SIG-M5 treated with dmso at 0.1 percent for 504 hours (cell line): ENCODE measurements around the gene PSTPIP1.
A peak's percentile ranks its signal among the peaks of the same experiment; 100 is the strongest.

Experiments
- DNase-seq: peaks from one replicate; lab custom pipeline; 2025; ENCODE audit not compliant: unreplicated experiment; lab: John Stamatoyannopoulos, UW

Gene PSTPIP1

DNA sequence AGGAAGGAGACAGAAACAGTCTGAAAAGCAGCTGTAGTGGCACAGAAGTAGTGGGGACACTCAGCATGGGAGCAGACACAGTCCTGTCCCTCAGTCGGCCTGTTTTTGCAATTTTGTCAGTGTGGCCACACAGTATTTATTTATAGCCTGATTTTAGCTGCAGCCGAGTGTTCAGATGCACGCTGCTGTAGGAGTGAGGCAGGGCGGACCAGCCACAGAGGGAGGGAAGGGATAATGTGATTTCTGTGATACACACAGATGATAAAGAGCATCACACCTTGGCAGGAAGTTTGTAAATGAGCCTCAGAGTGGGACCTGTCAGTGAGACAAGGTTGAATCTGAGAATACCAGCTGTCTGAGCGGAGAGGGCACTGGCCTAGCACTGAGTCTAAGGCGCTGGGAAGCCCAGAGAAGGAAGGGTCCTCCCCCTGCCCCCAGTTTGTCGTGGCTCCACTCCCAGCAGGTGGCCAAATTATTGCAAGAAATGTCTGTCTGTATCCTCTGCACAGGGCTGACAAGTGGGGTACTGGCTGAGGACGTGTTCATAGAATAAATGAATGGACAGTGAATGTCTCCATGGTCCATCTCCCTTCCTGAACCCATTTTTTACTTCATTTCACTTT is 3.8 kb downstream of the PSTPIP1 start:
- no peak for DNase-seq

GRCh38 chr15:76999996-77000395 is 5.1 kb downstream of the PSTPIP1 start:
- DNase-seq: no peak

DNA sequence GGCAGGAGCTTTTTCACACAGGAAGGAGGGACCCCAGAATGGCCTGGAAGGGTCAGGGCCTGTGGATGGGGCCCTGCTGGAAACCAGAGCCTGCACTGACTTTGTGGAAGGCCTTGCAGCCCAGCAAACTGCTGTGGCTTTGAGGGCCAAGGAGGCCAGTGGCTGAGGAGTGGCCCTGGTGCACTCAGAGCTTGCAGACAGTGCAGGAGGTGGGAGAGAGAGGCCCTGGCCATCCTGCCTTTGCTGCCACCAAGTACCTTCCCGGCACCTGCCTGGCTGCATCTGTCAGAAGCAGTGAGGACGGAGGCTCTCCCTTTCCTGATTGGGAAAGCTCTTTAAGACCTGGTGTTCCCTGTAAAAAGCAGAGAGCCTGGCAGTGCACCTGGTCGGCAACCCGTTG is 6.4 kb downstream of the PSTPIP1 start:
- no peak for DNase-seq

- DNase-seq: no peak
Observed at GRCh38 chr15:77001966-77002365, 7.0 kb downstream of the PSTPIP1 start.

DNA sequence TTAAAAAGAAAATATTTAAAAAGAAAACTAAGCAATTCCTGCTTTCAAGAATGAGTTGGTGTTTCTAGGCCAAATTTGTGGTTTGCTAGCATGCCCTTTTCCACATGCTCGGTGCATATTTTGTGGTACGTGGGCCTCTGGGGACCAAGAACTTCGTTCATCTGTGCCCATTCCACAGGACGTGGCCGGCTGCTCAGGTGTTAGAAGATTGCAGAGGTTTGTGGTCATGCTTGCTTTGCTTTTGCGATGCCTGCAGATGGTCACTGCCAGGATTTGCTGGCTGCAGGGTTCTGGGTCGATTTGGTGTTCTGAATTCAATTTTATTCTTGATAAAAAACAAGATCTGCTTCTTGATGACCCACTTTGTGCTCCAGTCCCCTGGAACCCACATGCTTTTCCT is 7.5 kb downstream of the PSTPIP1 start:
- no peak for DNase-seq

GRCh38 chr15:77002954-77003912 is 8.3 kb downstream of the PSTPIP1 start:
- peak; percentile 94 for DNase-seq

DNA sequence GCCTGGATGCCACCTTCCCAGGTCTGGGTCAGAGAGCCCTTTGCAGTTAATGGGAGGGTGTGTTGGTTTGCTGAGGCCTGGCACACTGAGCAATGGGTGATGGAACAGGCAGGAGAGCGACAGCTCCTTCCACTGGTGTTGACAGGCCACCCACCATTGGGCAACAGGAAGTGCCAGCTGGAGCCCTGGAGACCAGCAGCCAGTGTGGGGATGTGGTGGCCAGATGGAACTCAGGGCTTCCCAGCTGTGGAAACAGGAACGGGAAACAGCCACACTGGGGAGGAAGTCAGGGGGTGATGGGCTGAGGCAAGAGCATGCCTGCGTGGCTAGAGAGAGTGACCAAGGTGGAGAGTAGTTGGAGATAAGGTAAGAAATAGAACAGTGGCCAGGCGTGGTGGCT is 9.3 kb downstream of the PSTPIP1 start:
- peak; percentile 84 for DNase-seq

- no peak for DNase-seq
Observed at GRCh38 chr15:77009176-77009575, 14.2 kb downstream of the PSTPIP1 start.

GRCh38 chr15:77009646-77010311 is 14.9 kb downstream of the PSTPIP1 start:
- DNase-seq: no peak

DNA sequence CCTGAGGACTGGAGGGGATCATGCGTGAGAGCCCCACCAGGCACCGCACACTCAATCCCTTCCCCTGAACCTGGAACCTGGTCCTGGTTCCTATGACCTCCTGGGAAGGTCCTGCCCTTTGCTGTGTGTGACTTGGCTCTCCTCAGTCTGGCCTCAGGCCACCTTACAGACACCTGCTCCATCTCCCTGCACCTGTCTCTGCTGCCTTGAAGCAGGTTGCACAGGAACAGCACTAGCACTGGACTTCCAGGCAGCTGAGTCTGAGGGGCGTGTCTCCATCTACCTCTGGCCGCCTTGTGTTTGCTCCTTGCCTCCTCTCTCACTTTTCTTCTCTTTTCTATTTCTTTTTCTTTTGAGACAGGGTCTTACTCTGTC is 15.4 kb downstream of the PSTPIP1 start:
- DNase-seq: no peak

DNA sequence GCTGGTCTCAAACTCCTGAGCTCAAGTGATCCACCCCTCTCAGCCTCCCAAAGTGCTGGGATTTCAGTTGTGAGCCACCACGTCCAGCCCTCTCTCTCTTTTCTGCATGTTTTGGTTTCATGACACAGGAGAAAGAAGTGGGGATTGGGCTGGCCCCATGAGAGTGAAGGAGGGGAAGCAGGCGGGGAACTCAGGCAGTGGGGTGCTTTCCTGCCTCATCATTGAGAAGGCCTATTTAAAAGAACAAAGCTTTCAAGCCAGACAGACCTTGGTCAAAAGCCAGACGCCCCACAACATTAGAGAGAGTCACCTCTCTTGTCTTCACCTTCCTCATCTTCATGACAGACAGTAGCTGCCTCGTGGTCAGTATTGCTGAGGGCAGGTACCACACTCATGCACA is 15.9 kb downstream of the PSTPIP1 start:
- no peak for DNase-seq

- DNase-seq: no peak
Observed at GRCh38 chr15:77012117-77012712, 17.3 kb downstream of the PSTPIP1 start.

DNA sequence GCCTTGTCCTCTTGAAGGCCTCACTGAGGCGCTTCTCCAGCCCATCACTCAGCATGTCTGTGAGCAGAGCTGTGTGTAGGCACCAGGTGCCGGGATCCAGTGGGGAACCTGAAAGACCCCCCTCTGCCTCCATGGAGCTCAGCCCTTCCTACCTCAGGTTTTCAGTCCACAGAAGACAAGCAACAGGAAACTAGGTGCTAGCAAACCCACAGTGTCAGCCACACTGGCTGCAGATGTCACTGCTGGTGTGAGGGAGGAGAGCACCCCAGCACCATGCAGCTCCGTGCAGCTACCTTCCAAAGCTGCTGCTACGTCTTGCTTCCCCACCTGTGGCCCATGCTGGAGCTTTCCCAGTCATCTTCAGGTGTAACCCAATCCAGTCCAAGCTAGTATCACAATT is 17.9 kb downstream of the PSTPIP1 start:
- no peak for DNase-seq

GRCh38 chr15:77013776-77014131 is 18.8 kb downstream of the PSTPIP1 start:
- DNase-seq: no peak

- DNase-seq: peak; percentile 65
Observed at GRCh38 chr15:77014132-77015081, 19.5 kb downstream of the PSTPIP1 start.

- no peak for DNase-seq
Observed at GRCh38 chr15:77015646-77016320, 20.9 kb downstream of the PSTPIP1 start.

DNA sequence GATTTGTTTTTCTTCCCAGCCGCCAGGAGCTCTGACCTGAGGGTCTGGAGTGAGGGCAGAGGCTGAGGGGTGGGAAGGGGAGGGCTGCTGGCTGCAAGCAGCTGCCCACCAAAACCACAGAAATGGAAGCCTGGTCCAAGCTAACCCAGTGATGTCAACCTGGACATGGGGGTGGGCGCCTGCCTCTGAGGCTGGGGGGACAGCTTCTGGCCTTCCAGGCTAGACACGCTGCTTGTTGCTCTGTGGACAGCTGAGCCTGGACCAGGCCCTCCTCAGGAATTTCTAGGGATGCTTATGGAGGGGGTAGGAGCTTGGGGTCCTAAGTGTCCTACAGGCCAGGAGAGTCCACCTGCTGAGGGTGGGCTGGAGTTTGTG is 21.4 kb downstream of the PSTPIP1 start:
- DNase-seq: no peak

DNA sequence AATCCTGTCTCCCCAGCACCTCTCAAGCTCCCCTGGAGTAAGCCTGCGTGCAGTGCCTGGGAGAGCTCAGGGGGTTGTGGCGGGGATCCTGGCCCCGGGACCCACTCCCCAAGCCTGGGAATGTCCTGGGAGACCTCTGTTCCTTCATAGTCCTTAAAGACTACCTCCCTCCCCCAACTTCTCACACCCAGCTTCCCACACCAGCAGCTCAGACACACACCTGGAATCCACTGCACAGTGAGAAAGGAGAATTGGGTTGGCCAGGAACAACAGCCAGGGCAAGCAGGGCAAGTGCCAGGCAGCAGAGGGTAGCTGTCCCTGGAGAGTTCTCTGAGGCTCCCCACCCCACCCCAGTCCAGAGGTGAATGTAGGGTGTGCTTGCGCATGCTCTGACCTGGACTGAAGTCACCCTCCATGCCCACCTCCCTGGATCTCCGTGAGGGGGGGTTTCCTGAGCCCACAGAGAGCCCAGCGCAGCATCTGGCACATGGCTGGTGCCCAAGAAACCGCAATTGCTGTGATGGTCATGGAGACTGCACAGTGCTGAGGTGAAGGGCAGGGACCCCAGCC is 22.2 kb downstream of the PSTPIP1 start:
- no peak for DNase-seq
